Calu3 (cell line): ENCODE data around the gene SMTNL2. TPM values are rescaled to one million over a fixed set of nuclear protein-coding genes. Genes with fewer than 3 reads are reported as not detected.
A peak's percentile ranks its signal among the peaks of the same experiment; 100 is the strongest.

ENCODE experiments used
- BruUV-seq: library from RNA; stranded (reverse); fragments of 400-500 nt; replicated peaks from 2 replicates; lab custom pipeline; 2021; lab: Mats Ljungman, UMichigan
- CTCF ChIA-PET: fragments of 300-600 bp; sonication (Branson Sonifier 250); formaldehyde crosslinking; loops from one replicate; lab custom pipeline; 2022; ENCODE audit warnings: antibody characterized with exemption; lab: Charles Lee
- DNase-seq: peaks from one replicate; pipeline ENCODE4 v3.0.0; 2022
- H3K27ac Mint-ChIP-seq: one replicate; pipeline ENCODE4 v1.8.0; 2022; ENCODE audit warnings: mixed read lengths; ENCODE audit not compliant: unreplicated experiment
- H3K27me3 Mint-ChIP-seq: one replicate; pipeline ENCODE4 v1.8.0; 2022; ENCODE audit warnings: mixed read lengths; ENCODE audit not compliant: unreplicated experiment
- H3K36me3 Mint-ChIP-seq: one replicate; pipeline ENCODE4 v1.8.0; 2022; ENCODE audit warnings: mild to moderate bottlenecking, moderate library complexity, mixed read lengths; ENCODE audit not compliant: insufficient read depth, unreplicated experiment
- H3K4me1 Mint-ChIP-seq: one replicate; pipeline ENCODE4 v1.8.0; 2022; ENCODE audit warnings: mild to moderate bottlenecking, low read depth, mixed read lengths; ENCODE audit not compliant: unreplicated experiment
- H3K4me3 Mint-ChIP-seq: one replicate; pipeline ENCODE4 v1.8.0; 2022; ENCODE audit warnings: mild to moderate bottlenecking, low read depth, moderate library complexity, mixed read lengths; ENCODE audit not compliant: unreplicated experiment
- H3K9me3 Mint-ChIP-seq: one replicate; pipeline ENCODE4 v1.8.0; 2022; ENCODE audit warnings: low read depth, mixed read lengths; ENCODE audit not compliant: unreplicated experiment
- intact Hi-C: fragments of 100-400 bp; cut with micrococcal nuclease; formaldehyde crosslinking; loops from one replicate; pipeline ENCODE4 v1.10.0; 2022; ENCODE audit not compliant: unreplicated experiment
- total RNA-seq: library from RNA; stranded (reverse); gene quantifications from 2 replicates; pipeline ENCODE4 v1.2.3, GENCODE V29; 2022
- TF ChIP-seq, protein P1 (sequence below): fragments of 200-600 bp; IDR thresholded peaks from one replicate; pipeline ENCODE4 v1.8.0; 2022; ENCODE audit warnings: antibody characterized with exemption; ENCODE audit not compliant: unreplicated experiment

Gene SMTNL2
- total RNA-seq, 1 experiment from 2014 or later: not detected

GRCh38 chr17:4542003-4542725, 42.2 kb upstream of the SMTNL2 start:
- peaks cover 87% of the 10 kb centered on the region for H3K36me3 Mint-ChIP-seq
- H3K27ac Mint-ChIP-seq: peak overlapping the region; percentile 50
- no TSS peak for BruUV-seq
- H3K27me3 Mint-ChIP-seq: no peaks in the 10 kb centered on the region
- peaks cover 14% of the 10 kb centered on the region for H3K4me1 Mint-ChIP-seq
- CTCF ChIA-PET: no interaction called here
- intact Hi-C loops: no loop called here
- H3K4me3 Mint-ChIP-seq: no peak overlapping the region
- H3K9me3 Mint-ChIP-seq: no peaks in the 10 kb centered on the region
- TF ChIP-seq, protein P1, sequence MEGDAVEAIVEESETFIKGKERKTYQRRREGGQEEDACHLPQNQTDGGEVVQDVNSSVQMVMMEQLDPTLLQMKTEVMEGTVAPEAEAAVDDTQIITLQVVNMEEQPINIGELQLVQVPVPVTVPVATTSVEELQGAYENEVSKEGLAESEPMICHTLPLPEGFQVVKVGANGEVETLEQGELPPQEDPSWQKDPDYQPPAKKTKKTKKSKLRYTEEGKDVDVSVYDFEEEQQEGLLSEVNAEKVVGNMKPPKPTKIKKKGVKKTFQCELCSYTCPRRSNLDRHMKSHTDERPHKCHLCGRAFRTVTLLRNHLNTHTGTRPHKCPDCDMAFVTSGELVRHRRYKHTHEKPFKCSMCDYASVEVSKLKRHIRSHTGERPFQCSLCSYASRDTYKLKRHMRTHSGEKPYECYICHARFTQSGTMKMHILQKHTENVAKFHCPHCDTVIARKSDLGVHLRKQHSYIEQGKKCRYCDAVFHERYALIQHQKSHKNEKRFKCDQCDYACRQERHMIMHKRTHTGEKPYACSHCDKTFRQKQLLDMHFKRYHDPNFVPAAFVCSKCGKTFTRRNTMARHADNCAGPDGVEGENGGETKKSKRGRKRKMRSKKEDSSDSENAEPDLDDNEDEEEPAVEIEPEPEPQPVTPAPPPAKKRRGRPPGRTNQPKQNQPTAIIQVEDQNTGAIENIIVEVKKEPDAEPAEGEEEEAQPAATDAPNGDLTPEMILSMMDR: no peak
- DNase-seq: no peak

GRCh38 chr17:4542726-4543191, 41.6 kb upstream of the SMTNL2 start:
- Mint-ChIP-seq H3K9me3 (no peaks in the 10 kb centered on the region), H3K4me1 (peaks cover 14% of the 10 kb centered on the region), H3K36me3 (peaks cover 83% of the 10 kb centered on the region), H3K27ac (peak overlapping the region; percentile 50), H3K4me3 (no peak overlapping the region), H3K27me3 (no peaks in the 10 kb centered on the region)
- TF ChIP-seq, protein P1: no peak
- intact Hi-C loops: no loop called here
- BruUV-seq: no TSS peak
- CTCF ChIA-PET: no interaction called here
- DNase-seq: no peak

- DNase-seq: no peak
- BruUV-seq: no TSS peak
Observed at GRCh38 chr17:4543557-4544026, 40.7 kb upstream of the SMTNL2 start.

GRCh38 chr17:4544135-4544950, 40.0 kb upstream of the SMTNL2 start:
- TF ChIP-seq, protein P1: no peak
- Mint-ChIP-seq H3K27me3 (no peaks in the 10 kb centered on the region), H3K36me3 (peaks cover 75% of the 10 kb centered on the region), H3K9me3 (no peaks in the 10 kb centered on the region), H3K27ac (no peak overlapping the region), H3K4me1 (peaks cover 14% of the 10 kb centered on the region), H3K4me3 (no peak overlapping the region)
- no peak for DNase-seq
- intact Hi-C loops: no loop called here
- CTCF ChIA-PET: no interaction called here
- BruUV-seq: no TSS peak

More at GRCh38 chr17:4543557-4544026, 40.7 kb upstream of the SMTNL2 start:
- H3K9me3 Mint-ChIP-seq: no peaks in the 10 kb centered on the region
- H3K4me1 Mint-ChIP-seq: peaks cover 14% of the 10 kb centered on the region
- TF ChIP-seq, protein P1: no peak
- H3K36me3 Mint-ChIP-seq: peaks cover 75% of the 10 kb centered on the region
- H3K4me3 Mint-ChIP-seq: no peak overlapping the region
- no peak overlapping the region for H3K27ac Mint-ChIP-seq
- H3K27me3 Mint-ChIP-seq: no peaks in the 10 kb centered on the region
- CTCF ChIA-PET: no interaction called here
- intact Hi-C loops: no loop called here
